Liver (tissue), 9 donors: ENCODE results near the gene PRG3. TPM values are rescaled to one million over a fixed set of nuclear protein-coding genes. Genes with fewer than 3 reads are reported as not detected.

Experiments used
- DNase-seq: peaks from one replicate; pipeline ENCODE4 v3.0.0-alpha.2; 2017; ENCODE audit warnings: low spot score
- H3K27ac ChIP-seq, 2 donors: one replicate each; pipeline ENCODE4 v1.7.0; 2013; ENCODE audit warnings: inconsistent platforms in 2 of 2, low read length in 2 of 2, control low read depth in 1 of 2, low read depth in 1 of 2, mild to moderate bottlenecking in 1 of 2
- H3K27me3 ChIP-seq, 4 donors: one replicate each; pipeline versions ENCODE4 v1.6.1 to v1.7.0; 2013; ENCODE audit warnings: low read length in 3 of 4, inconsistent platforms in 1 of 4, mild to moderate bottlenecking in 1 of 4, moderate library complexity in 1 of 4; ENCODE audit not compliant: control insufficient read depth in 4 of 4, insufficient read depth in 4 of 4
- H3K36me3 ChIP-seq, 4 donors: one replicate each; pipeline versions ENCODE4 v1.6.1 to v1.7.0; 2013; ENCODE audit warnings: low read length in 3 of 4, mild to moderate bottlenecking in 3 of 4, low read depth in 1 of 4, moderate library complexity in 1 of 4; ENCODE audit not compliant: control insufficient read depth in 4 of 4, insufficient read depth in 3 of 4
- H3K4me1 ChIP-seq, 4 donors: one replicate each; pipeline versions ENCODE4 v1.6.1 to v1.7.0; 2013; ENCODE audit warnings: low read length in 3 of 4, mild to moderate bottlenecking in 3 of 4, moderate library complexity in 1 of 4; ENCODE audit not compliant: control insufficient read depth in 4 of 4, insufficient read depth in 4 of 4
- H3K4me3 ChIP-seq, 3 donors: one replicate each; pipeline versions ENCODE4 v1.6.1 to v1.7.0; 2013; ENCODE audit warnings: low read length in 3 of 3, control low read depth in 1 of 3, low read depth in 1 of 3, mild to moderate bottlenecking in 1 of 3
- H3K9ac ChIP-seq, 2 donors: one replicate each; pipeline ENCODE4 v1.7.0; 2013; ENCODE audit warnings: low read length in 2 of 2, mild to moderate bottlenecking in 2 of 2, moderate library complexity in 2 of 2, control low read depth in 1 of 2, low read depth in 1 of 2
- H3K9me3 ChIP-seq, 4 donors: one replicate each; pipeline versions ENCODE4 v1.6.1 to v1.7.0; 2013; ENCODE audit warnings: low read length in 3 of 4; ENCODE audit not compliant: control insufficient read depth in 4 of 4
- EGR1 ChIP-seq, 2 donors: IDR thresholded peaks; 2 replicates each; pipeline ENCODE4 v1.6.1; 2016 to 2018; ENCODE audit warnings: antibody characterized with exemption in 2 of 2, low read depth in 2 of 2
- FOXA1 ChIP-seq: IDR thresholded peaks from 2 replicates; pipeline ENCODE4 v1.6.1; 2016; ENCODE audit warnings: antibody characterized with exemption
- FOXA2 ChIP-seq: IDR thresholded peaks from 2 replicates; pipeline ENCODE4 v1.6.1; 2016; ENCODE audit warnings: antibody characterized with exemption
- NR2F2 ChIP-seq: IDR thresholded peaks from 2 replicates; pipeline ENCODE4 v1.6.1; 2016; ENCODE audit warnings: antibody characterized with exemption
- RXRA ChIP-seq, 2 donors: IDR thresholded peaks; 2 replicates each; pipeline ENCODE4 v1.6.1; 2017 to 2018; ENCODE audit warnings: antibody characterized with exemption in 2 of 2, mild to moderate bottlenecking in 1 of 2
- SP1 ChIP-seq: IDR thresholded peaks from 2 replicates; pipeline ENCODE4 v1.6.1; 2018; ENCODE audit warnings: antibody characterized with exemption, mild to moderate bottlenecking
- TAF1 ChIP-seq: conservative IDR thresholded peaks from 2 replicates; pipeline ENCODE4 v1.6.1; 2016; ENCODE audit warnings: antibody characterized with exemption, mild to moderate bottlenecking
- YY1 ChIP-seq: IDR thresholded peaks from 2 replicates; pipeline ENCODE4 v1.6.1; 2016; ENCODE audit warnings: antibody characterized with exemption, mild to moderate bottlenecking
- WGBS: extraction: QIAGEN DNeasy Blood & Tissue Kit; methylation state at CpG from one replicate; pipeline ENCODE4 v1.1.7; 2013; 5-methylcytosine and 5-hydroxymethylcytosine counted together
- polyA plus RNA-seq, 2 donors: library from polyadenylated mRNA; stranded (reverse) in 1 of 2; unstranded in 1 of 2; fragments of 200-250 nt in 1 of 2; fragments of >200 nt in 1 of 2; fragmentation: Nextera tagmentation in 1 of 2; extraction: Ambion mirVana in 1 of 2; gene quantifications; one replicate each; pipeline versions ENCODE4 v1.2.1 to v1.2.3, GENCODE V29; 2013 to 2015
- total RNA-seq, 2 donors: library from RNA; depleted of rRNA; stranded (reverse); fragments of >200 nt; gene quantifications; one replicate each; pipeline ENCODE4 v1.2.3, GENCODE V29; 2014
- TF ChIP-seq, protein P1 (sequence below): IDR thresholded peaks from 2 replicates; pipeline ENCODE4 v1.6.1; 2016; ENCODE audit warnings: antibody characterized with exemption
- TF ChIP-seq, protein P2 (sequence below): IDR thresholded peaks from 2 replicates; pipeline ENCODE4 v1.6.1; 2016; ENCODE audit warnings: antibody characterized with exemption
- TF ChIP-seq, protein P3 (sequence below): fragments of 150-350 bp; IDR thresholded peaks from 2 replicates; pipeline ENCODE4 v1.5.1; 2017; ENCODE audit warnings: improper control_type of control experiment, low read depth, low read length; ENCODE audit not compliant: missing input control
- TF ChIP-seq, protein P4 (sequence below): IDR thresholded peaks from 2 replicates; pipeline ENCODE4 v1.6.1; 2016; ENCODE audit warnings: antibody characterized with exemption, mild to moderate bottlenecking
- TF ChIP-seq, protein P5 (sequence below): IDR thresholded peaks from 2 replicates; pipeline ENCODE4 v1.6.1; 2016; ENCODE audit warnings: antibody characterized with exemption
- donor health status: healthy.
- donor health status: healthy.
- donor health status: healthy.
- donor health status: healthy.
- donor health status: healthy.

The PRG3 gene
- total and polyA plus RNA-seq, 4 donors, result 0.22 to 4.9 TPM; not detected in 2

DNA sequence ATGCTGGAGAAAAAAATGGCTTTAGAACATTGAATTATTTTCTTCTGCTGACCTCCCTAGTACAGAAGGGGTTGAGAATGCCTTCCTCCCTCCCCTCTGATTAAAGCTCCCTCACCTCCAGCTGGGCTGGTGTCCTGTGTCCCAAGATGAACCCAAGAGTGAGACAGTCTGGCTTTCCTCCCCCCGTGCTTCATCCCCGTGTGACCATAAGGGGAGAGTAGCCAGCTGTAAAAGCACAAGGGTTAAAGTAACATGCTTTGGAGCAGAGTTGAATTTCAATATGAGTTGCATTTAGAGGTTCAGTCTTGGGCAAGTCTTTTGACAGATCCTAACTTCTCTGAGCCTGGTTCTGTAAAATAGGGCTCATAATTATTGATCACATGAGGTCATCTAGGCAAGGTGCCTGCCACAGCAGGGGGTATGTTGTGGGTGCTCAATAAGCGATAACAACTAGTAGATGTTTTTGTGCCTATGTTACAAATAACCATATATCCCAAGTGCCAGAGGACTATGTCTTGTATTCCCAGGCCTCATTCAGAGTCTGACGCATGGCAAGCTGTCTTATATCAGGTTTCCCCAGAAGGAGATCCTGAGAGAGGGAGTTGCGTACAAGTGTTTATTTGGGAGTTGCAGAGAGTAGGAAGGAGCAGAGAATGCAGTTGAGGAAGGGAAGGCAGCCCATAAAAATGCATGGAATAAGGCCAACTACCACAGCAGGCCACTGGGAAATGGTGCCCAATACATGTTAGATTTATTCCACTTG, 5.4 kb upstream of the PRG3 start:
- Histone ChIP-seq H3K36me3 (no peaks in the 10 kb centered on the region), H3K27ac (no peak overlapping the region), H3K4me3 (no peak overlapping the region), H3K9ac (no peak overlapping the region), H3K9me3 (no peaks in the 10 kb centered on the region), H3K4me1 (no peaks in the 10 kb centered on the region), H3K27me3 (no peaks in the 10 kb centered on the region)
- TF ChIP-seq FOXA1, result no peak
- no peak for TF ChIP-seq FOXA2
- TF ChIP-seq, protein P1, sequence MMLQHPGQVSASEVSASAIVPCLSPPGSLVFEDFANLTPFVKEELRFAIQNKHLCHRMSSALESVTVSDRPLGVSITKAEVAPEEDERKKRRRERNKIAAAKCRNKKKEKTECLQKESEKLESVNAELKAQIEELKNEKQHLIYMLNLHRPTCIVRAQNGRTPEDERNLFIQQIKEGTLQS, result no peak
- TF ChIP-seq, protein P2, sequence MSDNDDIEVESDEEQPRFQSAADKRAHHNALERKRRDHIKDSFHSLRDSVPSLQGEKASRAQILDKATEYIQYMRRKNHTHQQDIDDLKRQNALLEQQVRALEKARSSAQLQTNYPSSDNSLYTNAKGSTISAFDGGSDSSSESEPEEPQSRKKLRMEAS, result no peak
- TF ChIP-seq, protein P3, sequence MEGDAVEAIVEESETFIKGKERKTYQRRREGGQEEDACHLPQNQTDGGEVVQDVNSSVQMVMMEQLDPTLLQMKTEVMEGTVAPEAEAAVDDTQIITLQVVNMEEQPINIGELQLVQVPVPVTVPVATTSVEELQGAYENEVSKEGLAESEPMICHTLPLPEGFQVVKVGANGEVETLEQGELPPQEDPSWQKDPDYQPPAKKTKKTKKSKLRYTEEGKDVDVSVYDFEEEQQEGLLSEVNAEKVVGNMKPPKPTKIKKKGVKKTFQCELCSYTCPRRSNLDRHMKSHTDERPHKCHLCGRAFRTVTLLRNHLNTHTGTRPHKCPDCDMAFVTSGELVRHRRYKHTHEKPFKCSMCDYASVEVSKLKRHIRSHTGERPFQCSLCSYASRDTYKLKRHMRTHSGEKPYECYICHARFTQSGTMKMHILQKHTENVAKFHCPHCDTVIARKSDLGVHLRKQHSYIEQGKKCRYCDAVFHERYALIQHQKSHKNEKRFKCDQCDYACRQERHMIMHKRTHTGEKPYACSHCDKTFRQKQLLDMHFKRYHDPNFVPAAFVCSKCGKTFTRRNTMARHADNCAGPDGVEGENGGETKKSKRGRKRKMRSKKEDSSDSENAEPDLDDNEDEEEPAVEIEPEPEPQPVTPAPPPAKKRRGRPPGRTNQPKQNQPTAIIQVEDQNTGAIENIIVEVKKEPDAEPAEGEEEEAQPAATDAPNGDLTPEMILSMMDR, result no peak
- no peak for TF ChIP-seq RXRA (IDR thresholded peaks at IDR 0.05)
- no peak for TF ChIP-seq SP1
- TF ChIP-seq EGR1 (IDR thresholded peaks at IDR 0.05; ENCODE audit: low read depth in 2 of 2), result no peak
- no peak for TF ChIP-seq NR2F2
- no peak for DNase-seq
- 89% methylated on average over 5 of the region's 5 CpGs for WGBS

DNA sequence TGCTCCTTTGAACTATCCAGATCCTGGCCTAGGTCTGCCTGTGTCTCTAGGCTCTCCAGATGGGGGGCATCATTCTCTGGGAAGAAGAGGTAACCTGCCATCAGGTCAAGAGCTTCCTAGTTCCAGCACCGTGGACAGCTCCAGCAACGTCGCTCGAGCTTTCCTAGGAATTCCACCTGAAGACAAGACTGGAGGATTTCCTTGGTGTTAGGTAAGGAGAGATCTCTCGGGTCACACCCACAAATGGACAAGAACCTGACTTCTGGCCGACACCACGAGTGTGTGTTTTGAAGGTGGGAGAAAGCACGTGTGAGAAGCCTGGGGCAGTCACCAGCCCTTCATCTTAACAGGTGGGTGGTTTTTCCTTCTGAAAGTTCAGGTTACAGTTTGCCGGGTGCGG, 1.2 kb downstream of the PRG3 start:
- WGBS, result 29% methylated on average over 10 of the region's 10 CpGs
- TF ChIP-seq YY1, result no peak
- TF ChIP-seq, protein P4, sequence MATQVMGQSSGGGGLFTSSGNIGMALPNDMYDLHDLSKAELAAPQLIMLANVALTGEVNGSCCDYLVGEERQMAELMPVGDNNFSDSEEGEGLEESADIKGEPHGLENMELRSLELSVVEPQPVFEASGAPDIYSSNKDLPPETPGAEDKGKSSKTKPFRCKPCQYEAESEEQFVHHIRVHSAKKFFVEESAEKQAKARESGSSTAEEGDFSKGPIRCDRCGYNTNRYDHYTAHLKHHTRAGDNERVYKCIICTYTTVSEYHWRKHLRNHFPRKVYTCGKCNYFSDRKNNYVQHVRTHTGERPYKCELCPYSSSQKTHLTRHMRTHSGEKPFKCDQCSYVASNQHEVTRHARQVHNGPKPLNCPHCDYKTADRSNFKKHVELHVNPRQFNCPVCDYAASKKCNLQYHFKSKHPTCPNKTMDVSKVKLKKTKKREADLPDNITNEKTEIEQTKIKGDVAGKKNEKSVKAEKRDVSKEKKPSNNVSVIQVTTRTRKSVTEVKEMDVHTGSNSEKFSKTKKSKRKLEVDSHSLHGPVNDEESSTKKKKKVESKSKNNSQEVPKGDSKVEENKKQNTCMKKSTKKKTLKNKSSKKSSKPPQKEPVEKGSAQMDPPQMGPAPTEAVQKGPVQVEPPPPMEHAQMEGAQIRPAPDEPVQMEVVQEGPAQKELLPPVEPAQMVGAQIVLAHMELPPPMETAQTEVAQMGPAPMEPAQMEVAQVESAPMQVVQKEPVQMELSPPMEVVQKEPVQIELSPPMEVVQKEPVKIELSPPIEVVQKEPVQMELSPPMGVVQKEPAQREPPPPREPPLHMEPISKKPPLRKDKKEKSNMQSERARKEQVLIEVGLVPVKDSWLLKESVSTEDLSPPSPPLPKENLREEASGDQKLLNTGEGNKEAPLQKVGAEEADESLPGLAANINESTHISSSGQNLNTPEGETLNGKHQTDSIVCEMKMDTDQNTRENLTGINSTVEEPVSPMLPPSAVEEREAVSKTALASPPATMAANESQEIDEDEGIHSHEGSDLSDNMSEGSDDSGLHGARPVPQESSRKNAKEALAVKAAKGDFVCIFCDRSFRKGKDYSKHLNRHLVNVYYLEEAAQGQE, result peak; percentile 98
- H3K9ac ChIP-seq, result no peak overlapping the region
- DNase-seq, result no peak
- no peaks in the 10 kb centered on the region for H3K27me3 ChIP-seq
- no peaks in the 10 kb centered on the region for H3K9me3 ChIP-seq
- H3K27ac ChIP-seq, result no peak overlapping the region
- no peaks in the 10 kb centered on the region for H3K4me1 ChIP-seq
- H3K36me3 ChIP-seq, result no peaks in the 10 kb centered on the region
- no peak overlapping the region for H3K4me3 ChIP-seq

DNA sequence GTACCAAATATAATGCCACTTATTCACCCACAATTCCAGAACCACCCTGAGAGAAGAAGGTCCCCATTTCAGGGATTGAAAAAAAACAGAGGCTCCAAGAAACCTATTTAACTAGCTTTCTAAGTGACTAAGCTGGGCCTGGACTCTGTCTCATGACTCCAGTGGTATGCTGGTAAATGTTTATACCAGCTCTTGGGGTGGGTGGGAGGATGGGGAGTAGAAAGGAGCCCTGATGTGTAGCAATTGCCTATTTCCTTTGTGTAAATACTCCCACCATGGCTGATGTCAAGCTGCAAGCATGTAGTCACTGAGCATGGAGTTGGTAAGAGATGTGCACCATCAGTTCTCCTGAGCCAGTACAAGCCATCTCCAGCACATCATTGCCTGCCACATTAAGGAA, 2.8 kb downstream of the PRG3 start:
- Histone ChIP-seq H3K27me3 (no peaks in the 10 kb centered on the region), H3K9ac (no peak overlapping the region), H3K36me3 (no peaks in the 10 kb centered on the region), H3K27ac (no peak overlapping the region), H3K9me3 (no peaks in the 10 kb centered on the region), H3K4me1 (no peaks in the 10 kb centered on the region), H3K4me3 (no peak overlapping the region)
- no peak for DNase-seq
- TF ChIP-seq FOXA2 (no peak), FOXA1 (no peak), TAF1 (no peak)
- TF ChIP-seq, protein P5, sequence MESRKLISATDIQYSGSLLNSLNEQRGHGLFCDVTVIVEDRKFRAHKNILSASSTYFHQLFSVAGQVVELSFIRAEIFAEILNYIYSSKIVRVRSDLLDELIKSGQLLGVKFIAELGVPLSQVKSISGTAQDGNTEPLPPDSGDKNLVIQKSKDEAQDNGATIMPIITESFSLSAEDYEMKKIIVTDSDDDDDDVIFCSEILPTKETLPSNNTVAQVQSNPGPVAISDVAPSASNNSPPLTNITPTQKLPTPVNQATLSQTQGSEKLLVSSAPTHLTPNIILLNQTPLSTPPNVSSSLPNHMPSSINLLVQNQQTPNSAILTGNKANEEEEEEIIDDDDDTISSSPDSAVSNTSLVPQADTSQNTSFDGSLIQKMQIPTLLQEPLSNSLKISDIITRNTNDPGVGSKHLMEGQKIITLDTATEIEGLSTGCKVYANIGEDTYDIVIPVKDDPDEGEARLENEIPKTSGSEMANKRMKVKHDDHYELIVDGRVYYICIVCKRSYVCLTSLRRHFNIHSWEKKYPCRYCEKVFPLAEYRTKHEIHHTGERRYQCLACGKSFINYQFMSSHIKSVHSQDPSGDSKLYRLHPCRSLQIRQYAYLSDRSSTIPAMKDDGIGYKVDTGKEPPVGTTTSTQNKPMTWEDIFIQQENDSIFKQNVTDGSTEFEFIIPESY, result no peak
